GM23338 (cell line): ENCODE data around the gene ZNF76.

Source experiments
- CREB1 ChIP-seq: fragments of 250-450 bp; sonication (Bioruptor Pico); IDR thresholded peaks from 2 replicates; pipeline ENCODE4 v1.5.0; 2020; ENCODE audit warnings: low read depth, mild to moderate bottlenecking, moderate library complexity
- TF ChIP-seq, protein P1 (sequence below), 2 experiments: fragments of 200-600 bp in 1 of 2; sonication (generic) in 1 of 2; conservative IDR thresholded peaks; 2 replicates each; pipeline versions ENCODE4 v1.5.1 to v1.6.1; 2016 to 2017; ENCODE audit warnings: antibody characterized with exemption in 2 of 2, low read depth in 2 of 2, mild to moderate bottlenecking in 2 of 2, moderate library complexity in 1 of 2

DNA sequence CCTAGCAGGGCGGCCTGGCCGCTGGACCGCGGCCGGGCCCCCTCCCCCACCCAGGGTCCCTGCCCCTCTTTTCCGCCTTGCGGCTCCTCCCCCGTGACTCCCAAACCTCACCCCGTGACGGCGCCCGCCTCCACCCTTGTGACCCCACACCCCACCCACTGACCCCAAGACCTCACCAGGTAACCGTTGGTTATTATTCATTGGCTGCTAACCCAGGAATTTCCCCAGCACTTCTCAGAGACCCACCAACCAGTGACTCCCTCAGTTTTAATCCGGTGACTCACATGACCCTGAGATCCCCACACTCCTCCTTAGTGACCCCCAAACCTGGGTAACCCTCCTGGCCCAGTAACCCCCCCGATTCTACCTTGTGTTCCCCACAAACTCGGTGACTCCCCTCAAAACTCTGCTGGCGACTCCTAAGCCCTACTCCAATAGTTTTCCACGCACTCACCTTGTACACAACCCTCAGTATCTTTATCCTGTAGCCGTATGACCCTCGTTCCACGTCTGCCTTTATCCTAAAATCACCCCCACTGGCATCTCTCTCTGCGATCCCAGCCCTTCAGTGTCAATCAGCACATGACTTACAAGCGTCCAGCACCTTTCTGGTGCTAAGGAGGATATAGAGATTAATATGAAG lies 534 bp downstream of the ZNF76 start:
- TF ChIP-seq, protein P1, sequence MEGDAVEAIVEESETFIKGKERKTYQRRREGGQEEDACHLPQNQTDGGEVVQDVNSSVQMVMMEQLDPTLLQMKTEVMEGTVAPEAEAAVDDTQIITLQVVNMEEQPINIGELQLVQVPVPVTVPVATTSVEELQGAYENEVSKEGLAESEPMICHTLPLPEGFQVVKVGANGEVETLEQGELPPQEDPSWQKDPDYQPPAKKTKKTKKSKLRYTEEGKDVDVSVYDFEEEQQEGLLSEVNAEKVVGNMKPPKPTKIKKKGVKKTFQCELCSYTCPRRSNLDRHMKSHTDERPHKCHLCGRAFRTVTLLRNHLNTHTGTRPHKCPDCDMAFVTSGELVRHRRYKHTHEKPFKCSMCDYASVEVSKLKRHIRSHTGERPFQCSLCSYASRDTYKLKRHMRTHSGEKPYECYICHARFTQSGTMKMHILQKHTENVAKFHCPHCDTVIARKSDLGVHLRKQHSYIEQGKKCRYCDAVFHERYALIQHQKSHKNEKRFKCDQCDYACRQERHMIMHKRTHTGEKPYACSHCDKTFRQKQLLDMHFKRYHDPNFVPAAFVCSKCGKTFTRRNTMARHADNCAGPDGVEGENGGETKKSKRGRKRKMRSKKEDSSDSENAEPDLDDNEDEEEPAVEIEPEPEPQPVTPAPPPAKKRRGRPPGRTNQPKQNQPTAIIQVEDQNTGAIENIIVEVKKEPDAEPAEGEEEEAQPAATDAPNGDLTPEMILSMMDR (conservative IDR thresholded peaks at IDR 0.05; ENCODE audit: low read depth in 2 of 2), result no peak
- TF ChIP-seq CREB1 (CRISPR knock-in tag), result no peak
